Measurements from ENCODE around the gene ACSL5. TPM values are rescaled to one million over a fixed set of nuclear protein-coding genes. Genes with fewer than 3 reads are reported as not detected.

Gene ACSL5
- total RNA-seq, 2 experiments from 2014 or later: 25.3 to 25.4 TPM

- Histone ChIP-seq H4K20me1 (ENCODE audit: insufficient read depth, low read length) (no peaks in the 10 kb centered on the region), H3K79me2 (ENCODE audit: insufficient read depth, low read depth, low read length) (no peaks in the 10 kb centered on the region), H3K4me3 (ENCODE audit: low read depth, low read length, poor library complexity, severe bottlenecking) (no peak overlapping the region), H3K27ac (ENCODE audit: low read depth, low read length, poor library complexity, severe bottlenecking) (no peak overlapping the region), H3K9me2 (ENCODE audit: insufficient read depth, low read length) (no peaks in the 10 kb centered on the region), H3K9me3 (ENCODE audit: low read length) (no peaks in the 10 kb centered on the region), H3K4me1 (ENCODE audit: insufficient read depth, low read length, poor library complexity, severe bottlenecking) (no peaks in the 10 kb centered on the region), H2AFZ (ENCODE audit: low read length) (no peak overlapping the region), H3K36me3 (ENCODE audit: insufficient read depth, low read length) (no peaks in the 10 kb centered on the region), H3K4me2 (ENCODE audit: low read length) (no peak overlapping the region)
- BruUV-seq (replicated peaks): no TSS peak
- no peak for DNase-seq (ENCODE audit: low spot score)
- ChIA-PET POLR2A (no interaction called here), CTCF (ENCODE audit: unreplicated experiment) (no interaction called here)
- intact Hi-C loops (cut with micrococcal nuclease; ENCODE audit: unreplicated experiment): no loop called here
- no peak for TF ChIP-seq EZH2phosphoT487 (IDR thresholded peaks at IDR 0.05; ENCODE audit: borderline replicate concordance, low read depth, low read length)
- no peak for TF ChIP-seq CTCF (conservative IDR thresholded peaks at IDR 0.05; ENCODE audit: low read length)
Observed at GRCh38 chr10:112345743-112346142, 28.2 kb upstream of the ACSL5 start.

- Histone ChIP-seq H3K4me1 (ENCODE audit: insufficient read depth, low read length, poor library complexity, severe bottlenecking) (no peaks in the 10 kb centered on the region), H3K9me2 (ENCODE audit: insufficient read depth, low read length) (no peaks in the 10 kb centered on the region), H2AFZ (ENCODE audit: low read length) (no peak overlapping the region), H3K36me3 (ENCODE audit: insufficient read depth, low read length) (no peaks in the 10 kb centered on the region), H3K27ac (ENCODE audit: low read depth, low read length, poor library complexity, severe bottlenecking) (no peak overlapping the region), H3K79me2 (ENCODE audit: insufficient read depth, low read depth, low read length) (no peaks in the 10 kb centered on the region), H4K20me1 (ENCODE audit: insufficient read depth, low read length) (no peaks in the 10 kb centered on the region), H3K4me3 (ENCODE audit: low read depth, low read length, poor library complexity, severe bottlenecking) (no peak overlapping the region), H3K4me2 (ENCODE audit: low read length) (no peak overlapping the region), H3K9me3 (ENCODE audit: low read length) (no peaks in the 10 kb centered on the region)
- no peak for DNase-seq (ENCODE audit: low spot score)
- POLR2A ChIA-PET: no interaction called here
- TF ChIP-seq EZH2phosphoT487 (IDR thresholded peaks at IDR 0.05; ENCODE audit: borderline replicate concordance, low read depth, low read length) (no peak), CTCF (conservative IDR thresholded peaks at IDR 0.05; ENCODE audit: low read length) (no peak)
- CTCF ChIA-PET (ENCODE audit: unreplicated experiment): no interaction called here
- BruUV-seq (replicated peaks): no TSS peak
- intact Hi-C loops (cut with micrococcal nuclease; ENCODE audit: unreplicated experiment): no loop called here
Observed at GRCh38 chr10:112346774-112347173, 27.1 kb upstream of the ACSL5 start.

GRCh38 chr10:112347709-112348671 is 25.9 kb upstream of the ACSL5 start:
- intact Hi-C loops (cut with micrococcal nuclease; ENCODE audit: unreplicated experiment): no loop called here
- Histone ChIP-seq H4K20me1 (ENCODE audit: insufficient read depth, low read length) (no peaks in the 10 kb centered on the region), H3K4me3 (ENCODE audit: low read depth, low read length, poor library complexity, severe bottlenecking) (no peak overlapping the region), H3K4me2 (ENCODE audit: low read length) (no peak overlapping the region), H2AFZ (ENCODE audit: low read length) (no peak overlapping the region), H3K36me3 (ENCODE audit: insufficient read depth, low read length) (no peaks in the 10 kb centered on the region), H3K79me2 (ENCODE audit: insufficient read depth, low read depth, low read length) (no peaks in the 10 kb centered on the region), H3K4me1 (ENCODE audit: insufficient read depth, low read length, poor library complexity, severe bottlenecking) (no peaks in the 10 kb centered on the region), H3K9me2 (ENCODE audit: insufficient read depth, low read length) (no peaks in the 10 kb centered on the region), H3K9me3 (ENCODE audit: low read length) (no peaks in the 10 kb centered on the region), H3K27ac (ENCODE audit: low read depth, low read length, poor library complexity, severe bottlenecking) (no peak overlapping the region)
- no TSS peak for BruUV-seq (replicated peaks)
- no peak for TF ChIP-seq CTCF (conservative IDR thresholded peaks at IDR 0.05; ENCODE audit: low read length)
- TF ChIP-seq EZH2phosphoT487 (IDR thresholded peaks at IDR 0.05; ENCODE audit: borderline replicate concordance, low read depth, low read length): no peak
- ChIA-PET POLR2A (interaction anchor here (0.6 to 1.4 kb wide), 4 partner anchors 9 to 1155 kb away, joined by 3 to 11 read pairs (median 3); partner anchors contain the start of gene ACSL5), CTCF (ENCODE audit: unreplicated experiment) (no interaction called here)
- no peak for DNase-seq (ENCODE audit: low spot score)

Measured in OCI-LY7 (cell line).